Activated T-cell treated with anti-CD3 and anti-CD28 coated beads, Interleukin-2, amount 50 U/mL, for 4 hours (primary cell): ENCODE data around the gene PAK4. TPM values are rescaled to one million over a fixed set of nuclear protein-coding genes. Genes with fewer than 3 reads are reported as not detected.
A peak's percentile ranks its signal among the peaks of the same experiment; 100 is the strongest.
"Not testable (repeated sequence)": the region's sequence is repeated elsewhere in the genome, so short reads cannot be mapped to it uniquely, and the experiment has no call there.

Source experiments
- ATAC-seq, 2 donors: fragments of 200-7000 bp; cut with Tn5 transposase; one replicate each; pipeline ENCODE4 v1.10.0; 2021
- DNase-seq: peaks from one replicate; pipeline ENCODE4 v3.0.0-alpha.2; 2020
- H3K27me3 Mint-ChIP-seq: one replicate; pipeline ENCODE4 v1.8.0; 2021; ENCODE audit warnings: low read depth, mixed read lengths
- H3K36me3 Mint-ChIP-seq: one replicate; pipeline ENCODE4 v1.8.0; 2022; ENCODE audit warnings: mixed read lengths; ENCODE audit not compliant: insufficient read depth
- H3K4me1 Mint-ChIP-seq: one replicate; pipeline ENCODE4 v1.8.0; 2021; ENCODE audit warnings: low read depth, mixed read lengths
- H3K4me3 Mint-ChIP-seq: one replicate; pipeline ENCODE4 v1.8.0; 2021; ENCODE audit warnings: mild to moderate bottlenecking, moderate library complexity, mixed read lengths
- H3K9me3 Mint-ChIP-seq: one replicate; pipeline ENCODE4 v1.8.0; 2021; ENCODE audit warnings: mixed read lengths
- total RNA-seq, 3 donors: library from RNA; stranded (reverse); gene quantifications; one replicate each; pipeline ENCODE4 v1.2.1, GENCODE V29; 2021

PAK4 gene
- total RNA-seq, 3 donors from 2014 or later: 21.3 to 24.4 (median 23.5) TPM

GRCh38 chr19:39112338-39112890 lies 13.2 kb upstream of the PAK4 start:
- DNase-seq (no peak), ATAC-seq (no peak)
- Mint-ChIP-seq H3K36me3 (no peaks in the 10 kb centered on the region), H3K4me3 (no peak overlapping the region), H3K9me3 (no peaks in the 10 kb centered on the region), H3K27me3 (peaks cover 2% of the 10 kb centered on the region), H3K4me1 (peaks cover 1% of the 10 kb centered on the region)

- Mint-ChIP-seq H3K4me1 (peaks cover 1% of the 10 kb centered on the region), H3K27me3 (peaks cover 2% of the 10 kb centered on the region), H3K36me3 (no peaks in the 10 kb centered on the region), H3K9me3 (no peaks in the 10 kb centered on the region), H3K4me3 (no peak overlapping the region)
- DNase-seq (no peak), ATAC-seq (no peak)
Measured at GRCh38 chr19:39113199-39113598, 12.4 kb upstream of the PAK4 start.

GRCh38 chr19:39115105-39115847 lies 10.3 kb upstream of the PAK4 start:
- peaks cover 2% of the 10 kb centered on the region for H3K27me3 Mint-ChIP-seq
- DNase-seq (no peak), ATAC-seq (no peak)
- no peaks in the 10 kb centered on the region for H3K9me3 Mint-ChIP-seq
- no peaks in the 10 kb centered on the region for H3K36me3 Mint-ChIP-seq
- no peak overlapping the region for H3K4me3 Mint-ChIP-seq
- H3K4me1 Mint-ChIP-seq: peaks cover 1% of the 10 kb centered on the region

GRCh38 chr19:39117023-39117422 lies 8.6 kb upstream of the PAK4 start:
- not testable (repeated sequence) for H3K4me1 Mint-ChIP-seq

GRCh38 chr19:39119830-39120229 lies 5.8 kb upstream of the PAK4 start:
- no peak for ATAC-seq
- H3K9me3 Mint-ChIP-seq: no peaks in the 10 kb centered on the region
- no peak for DNase-seq
- H3K4me1 Mint-ChIP-seq: peaks cover 5% of the 10 kb centered on the region
- no peak overlapping the region for H3K4me3 Mint-ChIP-seq
- H3K27me3 Mint-ChIP-seq: peaks cover 6% of the 10 kb centered on the region
- no peaks in the 10 kb centered on the region for H3K36me3 Mint-ChIP-seq

More at GRCh38 chr19:39117023-39117422, 8.6 kb upstream of the PAK4 start:
- not testable (repeated sequence) for H3K36me3 Mint-ChIP-seq, H3K4me3 Mint-ChIP-seq, H3K9me3 Mint-ChIP-seq, DNase-seq, H3K27me3 Mint-ChIP-seq, ATAC-seq

GRCh38 chr19:39122934-39123731 lies 2.5 kb upstream of the PAK4 start:
- Mint-ChIP-seq H3K4me1 (peaks cover 28% of the 10 kb centered on the region), H3K27me3 (peaks cover 6% of the 10 kb centered on the region), H3K36me3 (no peaks in the 10 kb centered on the region), H3K9me3 (no peaks in the 10 kb centered on the region), H3K4me3 (peak overlapping the region; percentile 6)
- ATAC-seq (no peak), DNase-seq (no peak)

- Mint-ChIP-seq H3K9me3 (no peaks in the 10 kb centered on the region), H3K27me3 (peaks cover 6% of the 10 kb centered on the region)
- no peak for DNase-seq
Measured at GRCh38 chr19:39124136-39124764, 1.3 kb upstream of the PAK4 start.

GRCh38 chr19:39125199-39125553 lies 410 bp upstream of the PAK4 start:
- Mint-ChIP-seq H3K4me1 (peaks cover 29% of the 10 kb centered on the region), H3K36me3 (no peaks in the 10 kb centered on the region)
- ATAC-seq: no peak

More at GRCh38 chr19:39124136-39124764, 1.3 kb upstream of the PAK4 start:
- peaks cover 28% of the 10 kb centered on the region for H3K4me1 Mint-ChIP-seq
- ATAC-seq: no peak
- H3K36me3 Mint-ChIP-seq: no peaks in the 10 kb centered on the region
- H3K4me3 Mint-ChIP-seq: peak overlapping the region; percentile 71

GRCh38 chr19:39126312-39127187 lies 964 bp downstream of the PAK4 start:
- DNase-seq (no peak), ATAC-seq (no peak)
- H3K4me3 Mint-ChIP-seq: peak overlapping the region; percentile 92
- peaks cover 36% of the 10 kb centered on the region for H3K4me1 Mint-ChIP-seq
- H3K27me3 Mint-ChIP-seq: peaks cover 4% of the 10 kb centered on the region
- no peaks in the 10 kb centered on the region for H3K36me3 Mint-ChIP-seq
- no peaks in the 10 kb centered on the region for H3K9me3 Mint-ChIP-seq

More at GRCh38 chr19:39125199-39125553, 410 bp upstream of the PAK4 start:
- peak overlapping the region; percentile 92 for H3K4me3 Mint-ChIP-seq
- no peaks in the 10 kb centered on the region for H3K9me3 Mint-ChIP-seq
- no peak for DNase-seq
- H3K27me3 Mint-ChIP-seq: peaks cover 6% of the 10 kb centered on the region

- H3K4me3 Mint-ChIP-seq: no peak overlapping the region
- no peaks in the 10 kb centered on the region for H3K36me3 Mint-ChIP-seq
- H3K27me3 Mint-ChIP-seq: no peaks in the 10 kb centered on the region
- peaks cover 47% of the 10 kb centered on the region for H3K4me1 Mint-ChIP-seq
- ATAC-seq (no peak), DNase-seq (no peak)
- no peaks in the 10 kb centered on the region for H3K9me3 Mint-ChIP-seq
Measured at GRCh38 chr19:39127812-39128515, 2.4 kb downstream of the PAK4 start.

GRCh38 chr19:39128516-39129079 lies 3.0 kb downstream of the PAK4 start:
- Mint-ChIP-seq H3K4me3 (no peak overlapping the region), H3K4me1 (peaks cover 48% of the 10 kb centered on the region), H3K27me3 (no peaks in the 10 kb centered on the region), H3K9me3 (no peaks in the 10 kb centered on the region), H3K36me3 (no peaks in the 10 kb centered on the region)
- ATAC-seq (no peak), DNase-seq (no peak)

GRCh38 chr19:39129116-39129515 lies 3.5 kb downstream of the PAK4 start:
- no peak for ATAC-seq
- no peak overlapping the region for H3K4me3 Mint-ChIP-seq
- H3K27me3 Mint-ChIP-seq: no peaks in the 10 kb centered on the region
- no peaks in the 10 kb centered on the region for H3K9me3 Mint-ChIP-seq
- DNase-seq: no peak
- peaks cover 47% of the 10 kb centered on the region for H3K4me1 Mint-ChIP-seq
- H3K36me3 Mint-ChIP-seq: no peaks in the 10 kb centered on the region
